ENCODE results near the gene DLG4.
A peak's percentile ranks its signal among the peaks of the same experiment; 100 is the strongest.

The DLG4 gene

GRCh38 chr17:7242717-7243452 is 23.2 kb upstream of the DLG4 start:
- H3K27ac ChIP-seq, result peak overlapping the region; percentile 96
- H3K4me3 ChIP-seq, result peak overlapping the region; percentile 83
- H3K9ac ChIP-seq (ENCODE audit: insufficient read length), result peak overlapping the region; percentile 96
- TF ChIP-seq POLR2AphosphoS5 (IDR thresholded peaks at IDR 0.05; ENCODE audit: borderline replicate concordance, low read depth, low read length) (peak; percentile 80), FOXP2 (optimal IDR thresholded peaks at IDR 0.05; ENCODE audit: control extremely low read depth, extremely low read length, insufficient read depth) (no peak)
- H3K9me3 ChIP-seq (ENCODE audit: low read depth, low read length), result no peaks in the 10 kb centered on the region
- peaks cover 41% of the 10 kb centered on the region for H3K36me3 ChIP-seq (ENCODE audit: insufficient read depth, low read length)
- peak; percentile 82 for DNase-seq (ENCODE audit: low read depth, low spot score)

GRCh38 chr17:7241783-7242716 is 22.4 kb upstream of the DLG4 start, which contains the start of gene GABARAP:
TSS of gene GABARAP (minus strand) at chr17:7242449. CDS start at chr17:7242330, 119 bp downstream.
- Histone ChIP-seq H3K9me3 (ENCODE audit: low read depth, low read length) (no peaks in the 10 kb centered on the region), H3K36me3 (ENCODE audit: insufficient read depth, low read length) (peaks cover 44% of the 10 kb centered on the region), H3K4me3 (peak within 1 kb of the TSS; percentile 83), H3K27ac (peak within 1 kb of the TSS; percentile 96), H3K9ac (ENCODE audit: insufficient read length) (peak within 1 kb of the TSS; percentile 96)
- DNase-seq (ENCODE audit: low read depth, low spot score), result no peak
- TF ChIP-seq EZH2 (IDR thresholded peaks at IDR 0.05), result no peak
- no peak for TF ChIP-seq POLR2AphosphoS5 (IDR thresholded peaks at IDR 0.05; ENCODE audit: borderline replicate concordance, low read depth, low read length)
- no peak for TF ChIP-seq FOXP2 (optimal IDR thresholded peaks at IDR 0.05; ENCODE audit: control extremely low read depth, extremely low read length, insufficient read depth)

GRCh38 chr17:7241090-7241733 is 21.6 kb upstream of the DLG4 start:
- H3K27ac ChIP-seq, result peak overlapping the region; percentile 44; the same call in 1 of the 2 replicates
- H3K9ac ChIP-seq (ENCODE audit: insufficient read length), result peak overlapping the region; percentile 96
- DNase-seq (ENCODE audit: low read depth, low spot score), result no peak
- H3K4me3 ChIP-seq, result peak overlapping the region; percentile 83
- H3K36me3 ChIP-seq (ENCODE audit: insufficient read depth, low read length), result peaks cover 44% of the 10 kb centered on the region
- TF ChIP-seq EZH2 (IDR thresholded peaks at IDR 0.05), result no peak
- no peak for TF ChIP-seq FOXP2 (optimal IDR thresholded peaks at IDR 0.05; ENCODE audit: control extremely low read depth, extremely low read length, insufficient read depth)
- TF ChIP-seq POLR2AphosphoS5 (IDR thresholded peaks at IDR 0.05; ENCODE audit: borderline replicate concordance, low read depth, low read length), result no peak
- no peaks in the 10 kb centered on the region for H3K9me3 ChIP-seq (ENCODE audit: low read depth, low read length)

- H3K36me3 ChIP-seq (ENCODE audit: insufficient read depth, low read length), result peaks cover 46% of the 10 kb centered on the region
- peak overlapping the region; percentile 71 for H3K27ac ChIP-seq
- H3K9ac ChIP-seq (ENCODE audit: insufficient read length), result peak overlapping the region; percentile 75
- H3K9me3 ChIP-seq (ENCODE audit: low read depth, low read length), result no peaks in the 10 kb centered on the region
- TF ChIP-seq EZH2 (IDR thresholded peaks at IDR 0.05) (no peak), POLR2AphosphoS5 (IDR thresholded peaks at IDR 0.05; ENCODE audit: borderline replicate concordance, low read depth, low read length) (no peak), FOXP2 (optimal IDR thresholded peaks at IDR 0.05; ENCODE audit: control extremely low read depth, extremely low read length, insufficient read depth) (no peak)
- H3K4me3 ChIP-seq, result peak overlapping the region; percentile 83
- DNase-seq (ENCODE audit: low read depth, low spot score), result no peak
These were observed 20.7 kb upstream of the DLG4 start for GRCh38 chr17:7240375-7240774.

GRCh38 chr17:7239091-7240027 is 19.7 kb upstream of the DLG4 start, which contains the start of gene PHF23:
TSS of gene PHF23 (minus strand) at chr17:7239457. CDS start at chr17:7239279, 178 bp downstream.
- peak; percentile 82 for DNase-seq (ENCODE audit: low read depth, low spot score)
- peak within 1 kb of the TSS; percentile 95 for H3K27ac ChIP-seq
- peak; percentile 47; the same call in 1 of the 2 replicates for TF ChIP-seq POLR2AphosphoS5 (IDR thresholded peaks at IDR 0.05; ENCODE audit: borderline replicate concordance, low read depth, low read length)
- no peak for TF ChIP-seq FOXP2 (optimal IDR thresholded peaks at IDR 0.05; ENCODE audit: control extremely low read depth, extremely low read length, insufficient read depth)
- no peak for TF ChIP-seq EZH2 (IDR thresholded peaks at IDR 0.05)
- peaks cover 49% of the 10 kb centered on the region for H3K36me3 ChIP-seq (ENCODE audit: insufficient read depth, low read length)
- H3K9me3 ChIP-seq (ENCODE audit: low read depth, low read length), result no peaks in the 10 kb centered on the region
- H3K9ac ChIP-seq (ENCODE audit: insufficient read length), result peak within 1 kb of the TSS; percentile 95
- peak within 1 kb of the TSS; percentile 95 for H3K4me3 ChIP-seq

GRCh38 chr17:7238420-7239090 is 18.9 kb upstream of the DLG4 start:
- Histone ChIP-seq H3K36me3 (ENCODE audit: insufficient read depth, low read length) (peaks cover 42% of the 10 kb centered on the region), H3K27ac (peak overlapping the region; percentile 95), H3K9me3 (ENCODE audit: low read depth, low read length) (no peaks in the 10 kb centered on the region), H3K4me3 (peak overlapping the region; percentile 95), H3K9ac (ENCODE audit: insufficient read length) (peak overlapping the region; percentile 95)
- TF ChIP-seq POLR2AphosphoS5 (IDR thresholded peaks at IDR 0.05; ENCODE audit: borderline replicate concordance, low read depth, low read length) (no peak), EZH2 (IDR thresholded peaks at IDR 0.05) (no peak), FOXP2 (optimal IDR thresholded peaks at IDR 0.05; ENCODE audit: control extremely low read depth, extremely low read length, insufficient read depth) (no peak)
- no peak for DNase-seq (ENCODE audit: low read depth, low spot score)
